Measurements from ENCODE around the gene TMPRSS11F. TPM values are rescaled to one million over a fixed set of nuclear protein-coding genes. Genes with fewer than 3 reads are reported as not detected.
"Not testable (repeated sequence)": the region's sequence is repeated elsewhere in the genome, so short reads cannot be mapped to it uniquely, and the experiment has no call there.

TMPRSS11F gene
- polyA plus RNA-seq (ENCODE audit: insufficient read depth in 1 of 5, insufficient read length in 5 of 5, low replicate concordance in 1 of 5) = under 1 TPM in 2 of 5 donors, not detected in 3; 0.05 to 0.08 TPM
- long read RNA-seq, donor 1 = 0 reads
- long read RNA-seq, donor 2 = 0 reads
- long read RNA-seq, donor 3 = 0 reads
- long read RNA-seq, donor 4 = 0 reads
- long read RNA-seq, donor 5 = 0 reads
- long read RNA-seq, donor 6 = 0 reads
- long read RNA-seq, donor 7 = 0 reads
- long read RNA-seq, donor 8 = 0 reads

GRCh38 chr4:68129793-68130192 is at the start of gene TMPRSS11F:
TMPRSS11F (minus strand) TSS chr4:68129869; CDS start chr4:68129820, 49 bp downstream.
- DNase-seq = no peak

- DNase-seq = no peak
Observed at GRCh38 chr4:68176904-68177303, 47.2 kb upstream of the TMPRSS11F start.

DNA sequence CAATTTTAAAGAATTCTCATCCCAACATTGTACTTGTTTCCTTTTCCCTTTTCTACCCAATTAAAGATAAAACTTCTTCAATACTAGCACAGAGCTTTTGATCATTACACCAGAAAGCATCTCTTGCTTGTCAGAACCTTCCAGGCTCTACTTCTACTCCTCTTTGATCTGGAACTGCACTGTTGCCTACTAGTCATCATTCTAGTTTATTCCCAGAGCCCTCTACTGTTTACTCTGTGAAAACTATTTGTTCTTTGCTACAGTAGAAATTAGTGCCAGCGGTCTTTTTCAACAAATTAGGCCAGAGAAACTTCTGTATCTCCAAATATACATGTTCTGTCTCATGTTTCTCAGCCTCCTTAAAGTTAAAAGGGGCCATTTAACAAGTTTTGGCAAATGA is 46.8 kb upstream of the TMPRSS11F start:
- DNase-seq = no peak

- DNase-seq = peak; percentile 16 to 51
Observed at GRCh38 chr4:68175562-68176155, 46.0 kb upstream of the TMPRSS11F start.

DNA sequence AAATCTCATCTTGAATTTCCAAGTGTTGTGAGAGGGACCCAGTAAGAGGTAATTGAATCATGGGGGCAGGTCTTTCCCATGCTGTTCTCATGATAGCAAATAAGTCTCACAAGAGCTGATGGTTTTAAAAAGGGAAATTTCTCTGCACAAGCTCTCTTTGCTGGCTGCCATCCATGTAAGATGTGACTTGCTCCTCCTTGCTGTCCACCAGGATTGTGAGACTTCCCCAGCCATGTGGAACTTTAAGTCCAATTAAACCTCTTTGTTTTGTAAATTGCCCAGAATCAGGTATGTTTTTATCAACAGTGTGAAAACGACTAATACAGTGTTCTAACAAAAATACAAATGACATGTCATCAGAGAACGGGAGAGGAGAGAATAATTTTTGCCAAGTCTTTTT is 44.7 kb upstream of the TMPRSS11F start:
- DNase-seq = not testable (repeated sequence)

- not testable (repeated sequence) for DNase-seq
Observed at GRCh38 chr4:68172147-68172546, 42.5 kb upstream of the TMPRSS11F start.

- no peak for DNase-seq
Observed at GRCh38 chr4:68167706-68168105, 38.0 kb upstream of the TMPRSS11F start.

- DNase-seq = no peak
Observed at GRCh38 chr4:68167166-68167565, 37.5 kb upstream of the TMPRSS11F start.

GRCh38 chr4:68163754-68164153 is 34.1 kb upstream of the TMPRSS11F start:
- no peak for DNase-seq

- no peak for DNase-seq
Observed at GRCh38 chr4:68162196-68162595, 32.5 kb upstream of the TMPRSS11F start.

GRCh38 chr4:68152411-68152810 is 22.7 kb upstream of the TMPRSS11F start:
- no peak for DNase-seq

- DNase-seq = no peak
Observed at GRCh38 chr4:68148800-68149685, 19.4 kb upstream of the TMPRSS11F start.

GRCh38 chr4:68147079-68147478 is 17.4 kb upstream of the TMPRSS11F start:
- no peak for DNase-seq

DNA sequence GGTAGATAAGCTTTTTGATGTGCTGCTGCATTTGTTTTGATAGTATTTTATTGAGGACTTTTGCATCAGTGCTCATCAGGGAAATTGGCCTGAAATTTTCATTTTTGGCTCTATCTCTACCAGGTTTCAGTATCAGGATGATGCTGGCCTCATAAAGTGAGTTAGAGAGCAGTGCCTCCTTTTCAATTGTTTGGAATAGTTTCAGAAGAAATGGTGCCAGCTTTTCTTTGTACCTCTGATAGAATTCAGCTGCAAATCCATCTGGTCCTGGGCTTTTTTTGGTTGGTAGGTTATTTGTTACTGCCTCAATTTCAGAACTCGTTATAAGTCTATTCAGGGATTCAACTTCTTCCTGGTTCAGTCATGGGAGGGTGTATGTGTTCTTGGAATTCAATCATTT is 15.6 kb upstream of the TMPRSS11F start:
- DNase-seq = no peak

DNA sequence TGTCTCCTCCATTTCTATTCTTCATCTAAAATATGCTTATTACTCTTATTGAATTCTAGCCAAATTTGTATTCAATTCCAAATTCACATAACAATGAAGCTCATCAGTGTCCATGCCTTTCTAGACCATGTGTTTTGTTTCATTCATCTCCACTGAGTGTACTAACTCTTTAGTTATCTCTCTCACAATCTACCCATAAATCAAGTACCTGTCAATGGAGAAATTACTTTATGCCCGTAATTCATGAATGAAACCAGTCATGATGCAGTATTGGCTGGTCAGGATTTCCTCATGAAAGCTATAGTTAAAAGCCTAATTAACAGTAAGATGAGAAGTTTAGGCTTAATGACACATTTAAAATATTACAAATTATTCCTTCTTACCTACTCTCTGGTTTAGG is 12.2 kb upstream of the TMPRSS11F start:
- DNase-seq = no peak

- no peak for DNase-seq
Observed at GRCh38 chr4:68132342-68132741, 2.7 kb upstream of the TMPRSS11F start.

GRCh38 chr4:68124262-68124661 is 5.4 kb downstream of the TMPRSS11F start:
- no peak for DNase-seq

DNA sequence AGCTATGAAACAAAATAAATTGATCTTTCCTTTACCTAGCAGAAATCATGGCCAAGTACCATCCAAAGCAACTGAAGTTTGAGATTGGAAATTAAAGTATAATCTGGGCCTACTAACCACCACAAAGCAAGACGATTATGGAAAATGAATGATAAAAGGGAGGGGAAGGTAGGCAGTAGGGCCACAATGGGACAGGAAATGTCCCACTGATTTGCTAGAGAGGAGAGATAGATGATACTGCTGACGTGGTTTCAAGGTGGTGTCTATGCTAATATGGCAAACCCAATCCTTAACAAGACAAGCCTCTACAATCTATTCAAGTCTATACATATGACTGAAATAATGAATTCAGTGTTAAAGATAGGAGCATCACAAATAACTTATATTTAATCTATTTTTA is 6.1 kb downstream of the TMPRSS11F start:
- DNase-seq = no peak

- no peak for DNase-seq
Observed at GRCh38 chr4:68119921-68120320, 9.7 kb downstream of the TMPRSS11F start.

DNA sequence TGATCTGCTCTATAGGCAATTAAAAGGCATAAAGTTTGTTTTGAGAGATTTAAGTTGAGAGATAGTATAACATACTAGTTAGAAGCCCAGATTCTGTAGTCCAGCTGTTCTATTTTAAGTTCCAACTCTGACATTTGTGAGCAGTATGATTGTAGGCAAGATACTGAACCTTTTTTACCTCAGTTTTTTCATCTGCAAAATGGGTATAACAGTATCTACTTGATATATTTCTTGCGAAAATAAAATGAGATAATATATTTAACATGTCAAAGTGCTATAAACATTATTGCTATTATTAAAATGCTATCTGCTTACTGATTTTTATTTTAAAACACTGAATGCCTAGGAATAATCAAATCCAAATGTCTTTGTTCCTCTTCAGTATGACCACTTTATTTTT is 19.2 kb downstream of the TMPRSS11F start:
- no peak for DNase-seq

- DNase-seq = no peak
Observed at GRCh38 chr4:68109868-68110267, 19.8 kb downstream of the TMPRSS11F start.

GRCh38 chr4:68082758-68083157 is 46.9 kb downstream of the TMPRSS11F start:
- no peak for DNase-seq

DNA sequence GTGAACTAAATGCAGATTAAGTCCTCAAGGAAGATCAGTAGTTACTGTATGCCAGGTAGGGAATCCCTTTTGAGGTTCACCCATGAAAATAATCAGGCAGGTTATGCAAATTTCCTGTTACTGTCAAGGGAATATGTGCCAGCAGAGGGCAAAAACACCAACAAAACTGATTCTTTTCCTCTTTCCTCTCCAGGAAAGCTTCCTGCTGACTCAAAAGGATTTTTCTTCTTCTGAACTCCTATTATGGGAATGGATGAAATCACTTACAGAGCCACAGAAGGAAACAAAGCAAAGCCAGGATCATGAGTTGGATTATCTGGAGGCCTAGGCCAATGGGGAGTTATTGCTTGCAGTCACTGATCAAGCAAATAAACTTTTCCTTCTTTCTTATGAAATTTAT is 49.7 kb downstream of the TMPRSS11F start:
- no peak for DNase-seq
